Measurements from ENCODE around the gene OPN3.

DNA sequence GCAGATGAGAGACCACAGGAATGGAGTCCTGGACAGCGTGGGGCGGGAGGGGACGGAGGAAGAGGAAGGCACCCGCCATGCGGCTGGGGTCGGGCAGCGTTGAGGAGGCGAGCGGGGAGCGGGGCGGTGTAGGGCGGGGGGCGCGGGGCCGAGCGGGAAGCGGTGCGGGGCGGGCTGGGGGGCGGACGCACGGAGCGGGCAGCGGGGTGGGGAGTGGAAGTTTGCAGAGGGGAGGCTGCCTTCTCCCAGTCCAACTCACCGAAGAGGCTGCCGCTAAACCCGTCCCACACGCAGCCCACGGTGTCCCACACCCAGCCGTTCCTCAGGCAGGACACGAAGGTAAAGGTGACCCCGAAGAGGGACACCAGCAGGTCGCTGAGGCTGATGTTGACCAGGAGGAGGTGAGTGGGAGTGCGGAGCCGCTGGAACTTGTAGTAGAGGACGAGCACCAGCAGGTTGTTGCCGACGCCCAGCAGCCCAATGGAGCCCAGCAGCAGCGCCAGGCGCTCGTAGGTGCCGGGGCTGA lies 483 bp downstream of the OPN3 start:
- TF ChIP-seq, protein P1, sequence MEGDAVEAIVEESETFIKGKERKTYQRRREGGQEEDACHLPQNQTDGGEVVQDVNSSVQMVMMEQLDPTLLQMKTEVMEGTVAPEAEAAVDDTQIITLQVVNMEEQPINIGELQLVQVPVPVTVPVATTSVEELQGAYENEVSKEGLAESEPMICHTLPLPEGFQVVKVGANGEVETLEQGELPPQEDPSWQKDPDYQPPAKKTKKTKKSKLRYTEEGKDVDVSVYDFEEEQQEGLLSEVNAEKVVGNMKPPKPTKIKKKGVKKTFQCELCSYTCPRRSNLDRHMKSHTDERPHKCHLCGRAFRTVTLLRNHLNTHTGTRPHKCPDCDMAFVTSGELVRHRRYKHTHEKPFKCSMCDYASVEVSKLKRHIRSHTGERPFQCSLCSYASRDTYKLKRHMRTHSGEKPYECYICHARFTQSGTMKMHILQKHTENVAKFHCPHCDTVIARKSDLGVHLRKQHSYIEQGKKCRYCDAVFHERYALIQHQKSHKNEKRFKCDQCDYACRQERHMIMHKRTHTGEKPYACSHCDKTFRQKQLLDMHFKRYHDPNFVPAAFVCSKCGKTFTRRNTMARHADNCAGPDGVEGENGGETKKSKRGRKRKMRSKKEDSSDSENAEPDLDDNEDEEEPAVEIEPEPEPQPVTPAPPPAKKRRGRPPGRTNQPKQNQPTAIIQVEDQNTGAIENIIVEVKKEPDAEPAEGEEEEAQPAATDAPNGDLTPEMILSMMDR (IDR thresholded peaks at IDR 0.05; ENCODE audit: poor library complexity, severe bottlenecking), result peak; percentile 25
- no peak for TF ChIP-seq RAD21 (conservative IDR thresholded peaks at IDR 0.05)
- TF ChIP-seq MXI1 (conservative IDR thresholded peaks at IDR 0.05; ENCODE audit: poor library complexity, severe bottlenecking), result no peak
- no peak for TF ChIP-seq EZH2 (IDR thresholded peaks at IDR 0.05; ENCODE audit: borderline replicate concordance, insufficient read depth, low read length, poor library complexity, severe bottlenecking)
- no peak for TF ChIP-seq TAF1 (IDR thresholded peaks at IDR 0.05; ENCODE audit: low read depth)
- TF ChIP-seq EP300 (conservative IDR thresholded peaks at IDR 0.05; ENCODE audit: poor library complexity, severe bottlenecking), result no peak
- TF ChIP-seq, protein P2, sequence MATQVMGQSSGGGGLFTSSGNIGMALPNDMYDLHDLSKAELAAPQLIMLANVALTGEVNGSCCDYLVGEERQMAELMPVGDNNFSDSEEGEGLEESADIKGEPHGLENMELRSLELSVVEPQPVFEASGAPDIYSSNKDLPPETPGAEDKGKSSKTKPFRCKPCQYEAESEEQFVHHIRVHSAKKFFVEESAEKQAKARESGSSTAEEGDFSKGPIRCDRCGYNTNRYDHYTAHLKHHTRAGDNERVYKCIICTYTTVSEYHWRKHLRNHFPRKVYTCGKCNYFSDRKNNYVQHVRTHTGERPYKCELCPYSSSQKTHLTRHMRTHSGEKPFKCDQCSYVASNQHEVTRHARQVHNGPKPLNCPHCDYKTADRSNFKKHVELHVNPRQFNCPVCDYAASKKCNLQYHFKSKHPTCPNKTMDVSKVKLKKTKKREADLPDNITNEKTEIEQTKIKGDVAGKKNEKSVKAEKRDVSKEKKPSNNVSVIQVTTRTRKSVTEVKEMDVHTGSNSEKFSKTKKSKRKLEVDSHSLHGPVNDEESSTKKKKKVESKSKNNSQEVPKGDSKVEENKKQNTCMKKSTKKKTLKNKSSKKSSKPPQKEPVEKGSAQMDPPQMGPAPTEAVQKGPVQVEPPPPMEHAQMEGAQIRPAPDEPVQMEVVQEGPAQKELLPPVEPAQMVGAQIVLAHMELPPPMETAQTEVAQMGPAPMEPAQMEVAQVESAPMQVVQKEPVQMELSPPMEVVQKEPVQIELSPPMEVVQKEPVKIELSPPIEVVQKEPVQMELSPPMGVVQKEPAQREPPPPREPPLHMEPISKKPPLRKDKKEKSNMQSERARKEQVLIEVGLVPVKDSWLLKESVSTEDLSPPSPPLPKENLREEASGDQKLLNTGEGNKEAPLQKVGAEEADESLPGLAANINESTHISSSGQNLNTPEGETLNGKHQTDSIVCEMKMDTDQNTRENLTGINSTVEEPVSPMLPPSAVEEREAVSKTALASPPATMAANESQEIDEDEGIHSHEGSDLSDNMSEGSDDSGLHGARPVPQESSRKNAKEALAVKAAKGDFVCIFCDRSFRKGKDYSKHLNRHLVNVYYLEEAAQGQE (IDR thresholded peaks at IDR 0.05; ENCODE audit: borderline replicate concordance), result no peak
- no peak for TF ChIP-seq POLR2AphosphoS5 (IDR thresholded peaks at IDR 0.05)
- TF ChIP-seq SMC3 (conservative IDR thresholded peaks at IDR 0.05; ENCODE audit: poor library complexity), result no peak

All from neural cell (in vitro differentiated cells).